Mesenchymal stem cell (in vitro differentiated cells and primary cell): ENCODE results near the gene SPDYE2B.
A peak's percentile ranks its signal among the peaks of the same experiment; 100 is the strongest.
"Not testable (repeated sequence)": the region's sequence is repeated elsewhere in the genome, so short reads cannot be mapped to it uniquely, and the experiment has no call there.

Source experiments
- DNase-seq: peaks from one replicate; pipeline ENCODE4 v3.0.0-alpha.2; 2013
- H2AFZ ChIP-seq: one replicate; pipeline ENCODE4 v1.6.1; 2013; ENCODE audit warnings: low read depth, mild to moderate bottlenecking, control low read depth, inconsistent platforms, low read length, moderate library complexity
- H2AK5ac ChIP-seq: 2 replicates; pipeline ENCODE4 v1.6.1; 2013; ENCODE audit warnings: low read length, moderate library complexity, mild to moderate bottlenecking, inconsistent platforms; ENCODE audit not compliant: severe bottlenecking
- H2BK120ac ChIP-seq: one replicate; pipeline ENCODE4 v1.6.1; 2013; ENCODE audit warnings: low read depth, mild to moderate bottlenecking, inconsistent platforms, low read length, moderate library complexity
- H2BK12ac ChIP-seq, 2 experiments: one replicate each; pipeline ENCODE4 v1.6.1; 2013; ENCODE audit warnings: inconsistent platforms in 2 of 2, low read length in 2 of 2, mild to moderate bottlenecking in 2 of 2, moderate library complexity in 2 of 2, control low read depth in 1 of 2
- H2BK15ac ChIP-seq: one replicate; pipeline ENCODE4 v1.6.1; 2013; ENCODE audit warnings: mild to moderate bottlenecking, low read depth, inconsistent platforms; ENCODE audit not compliant: poor library complexity, severe bottlenecking
- H2BK5ac ChIP-seq: 2 replicates; pipeline ENCODE4 v1.6.1; 2013; ENCODE audit warnings: low read depth, mild to moderate bottlenecking, low read length, control low read depth, inconsistent platforms; ENCODE audit not compliant: poor library complexity, severe bottlenecking
- H3K14ac ChIP-seq, 2 experiments: one replicate each; pipeline ENCODE4 v1.6.1; 2013; ENCODE audit warnings: inconsistent platforms in 2 of 2, low read length in 2 of 2, control low read depth in 1 of 2, mild to moderate bottlenecking in 1 of 2, moderate library complexity in 1 of 2
- H3K18ac ChIP-seq, 2 experiments: one replicate each; pipeline ENCODE4 v1.6.1; 2013; ENCODE audit warnings: inconsistent platforms in 2 of 2, low read length in 2 of 2, control low read depth in 1 of 2, low read depth in 1 of 2, mild to moderate bottlenecking in 1 of 2
- H3K23ac ChIP-seq, 2 experiments: one replicate each; pipeline ENCODE4 v1.6.1; 2013; ENCODE audit warnings: inconsistent platforms in 2 of 2, low read length in 2 of 2, mild to moderate bottlenecking in 2 of 2, moderate library complexity in 2 of 2, control low read depth in 1 of 2
- H3K27ac ChIP-seq: 2 replicates; pipeline ENCODE4 v1.5.1; 2013; ENCODE audit warnings: mild to moderate bottlenecking, moderate library complexity, low read length, control low read depth, inconsistent platforms; ENCODE audit not compliant: poor library complexity, severe bottlenecking
- H3K27me3 ChIP-seq, 2 experiments: 2 replicates each; pipeline versions ENCODE4 v1.6.1 to v1.7.0; 2013; ENCODE audit warnings: low read length in 2 of 2, mild to moderate bottlenecking in 2 of 2, moderate library complexity in 2 of 2, control low read depth in 1 of 2, inconsistent platforms in 1 of 2; ENCODE audit not compliant: control insufficient read depth in 1 of 2, insufficient read depth in 1 of 2
- H3K36me3 ChIP-seq, 2 experiments: 2 replicates each; pipeline versions ENCODE4 v1.6.1 to v1.7.0; 2013; ENCODE audit warnings: low read length in 2 of 2, control low read depth in 1 of 2, inconsistent platforms in 1 of 2, low read depth in 1 of 2, mild to moderate bottlenecking in 1 of 2; ENCODE audit not compliant: insufficient read depth in 2 of 2, control insufficient read depth in 1 of 2
- H3K4ac ChIP-seq, 2 experiments: one replicate each; pipeline ENCODE4 v1.6.1; 2013; ENCODE audit warnings: inconsistent platforms in 2 of 2, low read length in 2 of 2, mild to moderate bottlenecking in 2 of 2, moderate library complexity in 2 of 2, control low read depth in 1 of 2, low read depth in 1 of 2
- H3K4me1 ChIP-seq: 2 replicates; pipeline ENCODE4 v1.6.1; 2013; ENCODE audit warnings: low read depth, low read length, control low read depth; ENCODE audit not compliant: control insufficient read depth, insufficient read depth
- H3K4me2 ChIP-seq: 2 replicates; pipeline ENCODE4 v1.6.1; 2013; ENCODE audit warnings: low read length, mild to moderate bottlenecking, inconsistent platforms; ENCODE audit not compliant: poor library complexity, severe bottlenecking
- H3K4me3 ChIP-seq, 2 experiments: 2 replicates each; pipeline versions ENCODE4 v1.5.1 to v1.7.0; 2013; ENCODE audit warnings: low read length in 2 of 2, mild to moderate bottlenecking in 2 of 2, control low read depth in 1 of 2, low read depth in 1 of 2; ENCODE audit not compliant: insufficient read depth in 1 of 2
- H3K79me1 ChIP-seq: replicated peaks from 2 replicates; pipeline ENCODE4 v1.6.1; 2013; ENCODE audit warnings: mild to moderate bottlenecking, control low read depth, low read length, inconsistent platforms; ENCODE audit not compliant: poor library complexity, severe bottlenecking
- H3K9ac ChIP-seq: 2 replicates; pipeline ENCODE4 v1.7.0; 2013; ENCODE audit warnings: mild to moderate bottlenecking, low read length, moderate library complexity
- H3K9me3 ChIP-seq: 2 replicates; pipeline ENCODE4 v1.7.0; 2013; ENCODE audit warnings: mild to moderate bottlenecking, low read length; ENCODE audit not compliant: control insufficient read depth
- H4K8ac ChIP-seq: one replicate; pipeline ENCODE4 v1.6.1; 2013; ENCODE audit warnings: inconsistent platforms, mild to moderate bottlenecking, low read length, moderate library complexity
- H4K91ac ChIP-seq: one replicate; pipeline ENCODE4 v1.6.1; 2013; ENCODE audit warnings: mild to moderate bottlenecking, low read length, inconsistent platforms
- WGBS: methylation state at CpG from one replicate; pipeline ENCODE4 v1.1.7; 2013; ENCODE audit warnings: mixed read lengths; 5-methylcytosine and 5-hydroxymethylcytosine counted together

SPDYE2B gene

DNA sequence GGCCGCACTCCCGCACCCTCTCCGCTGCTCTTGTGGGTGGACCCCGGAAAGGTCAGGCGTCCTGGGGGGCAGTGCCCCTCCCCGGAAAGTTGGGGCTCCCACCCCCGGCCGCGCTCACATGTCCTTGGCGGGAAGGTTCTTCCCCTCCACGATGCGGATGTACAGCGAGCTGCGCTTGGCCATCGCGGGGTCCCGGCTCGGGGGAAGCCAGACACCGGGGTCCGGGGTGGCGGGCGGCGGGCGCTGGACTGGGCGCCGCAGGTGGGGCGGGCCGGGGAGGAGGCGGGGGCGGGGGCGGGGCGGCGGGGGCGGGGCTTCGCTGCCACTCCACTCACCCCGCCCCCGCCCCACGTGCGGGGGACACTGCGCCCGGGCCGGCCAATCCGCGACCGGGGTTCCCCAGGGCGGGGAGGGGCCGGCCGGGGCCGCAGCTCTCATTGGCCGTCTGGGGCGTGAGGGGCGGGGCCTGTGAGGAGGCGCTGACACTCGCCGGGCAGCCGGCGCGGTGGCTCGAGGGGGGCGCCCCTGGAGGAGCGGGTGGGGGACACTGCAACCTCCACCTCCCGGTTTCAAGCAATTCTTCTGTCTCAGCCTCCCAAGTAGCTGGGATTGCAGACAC, 33.5 kb upstream of the SPDYE2B start, which contains the start of gene RASA4:
Gene RASA4, minus strand, starts transcription at position 250 of the 619 bp plus-strand sequence. Its CDS starts 67 bp downstream, at position 183.
- H3K9ac ChIP-seq, H3K27me3 ChIP-seq, H3K9me3 ChIP-seq, H2BK120ac ChIP-seq, H2BK5ac ChIP-seq, H3K36me3 ChIP-seq, H3K79me1 ChIP-seq, H2BK15ac ChIP-seq, H2BK12ac ChIP-seq, H3K4ac ChIP-seq, H3K14ac ChIP-seq, H2AFZ ChIP-seq, H3K27ac ChIP-seq, H2AK5ac ChIP-seq, H3K23ac ChIP-seq, H4K8ac ChIP-seq, H3K4me1 ChIP-seq, H4K91ac ChIP-seq: not testable (repeated sequence)
- DNase-seq = peak; percentile 1
- peak within 1 kb of the TSS in 1 of 2 experiments; percentile 73 for H3K18ac ChIP-seq
- H3K4me2 ChIP-seq = peak within 1 kb of the TSS; percentile 36
- WGBS = no CpG with 5 or more reads among the region's 62 CpGs
- peak within 1 kb of the TSS in 1 of 2 experiments; percentile 48 for H3K4me3 ChIP-seq

DNA sequence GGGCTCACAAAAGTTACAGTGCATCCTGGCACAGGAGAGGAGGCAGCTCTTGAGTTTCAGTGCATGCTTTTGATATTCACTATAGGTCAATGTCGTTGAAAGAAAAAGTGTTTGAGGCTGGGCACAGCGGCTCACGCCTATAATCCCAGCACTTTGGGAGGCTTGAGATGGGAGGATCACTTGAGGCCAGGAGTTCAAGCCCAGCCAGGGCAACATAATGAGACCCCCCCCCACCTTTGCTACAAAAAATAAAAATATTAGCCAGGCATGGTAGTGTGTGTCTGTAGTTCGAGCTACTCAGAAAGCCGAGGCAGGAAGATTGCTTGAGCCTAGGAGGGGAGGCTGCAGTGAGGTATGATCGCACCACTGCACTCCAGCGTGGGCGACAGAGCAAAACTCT, 32.0 kb upstream of the SPDYE2B start:
- H3K23ac ChIP-seq, H3K4ac ChIP-seq, H2BK120ac ChIP-seq, H4K91ac ChIP-seq, H3K14ac ChIP-seq, H3K36me3 ChIP-seq, H3K4me2 ChIP-seq, H3K9ac ChIP-seq, H3K79me1 ChIP-seq, H3K27ac ChIP-seq, H3K27me3 ChIP-seq, DNase-seq, H2BK12ac ChIP-seq, H4K8ac ChIP-seq, H2AFZ ChIP-seq, H2BK15ac ChIP-seq, H3K4me1 ChIP-seq, H2BK5ac ChIP-seq, H3K18ac ChIP-seq, H2AK5ac ChIP-seq, H3K9me3 ChIP-seq, H3K4me3 ChIP-seq: not testable (repeated sequence)
- no CpG with 5 or more reads among the region's 8 CpGs for WGBS

DNA sequence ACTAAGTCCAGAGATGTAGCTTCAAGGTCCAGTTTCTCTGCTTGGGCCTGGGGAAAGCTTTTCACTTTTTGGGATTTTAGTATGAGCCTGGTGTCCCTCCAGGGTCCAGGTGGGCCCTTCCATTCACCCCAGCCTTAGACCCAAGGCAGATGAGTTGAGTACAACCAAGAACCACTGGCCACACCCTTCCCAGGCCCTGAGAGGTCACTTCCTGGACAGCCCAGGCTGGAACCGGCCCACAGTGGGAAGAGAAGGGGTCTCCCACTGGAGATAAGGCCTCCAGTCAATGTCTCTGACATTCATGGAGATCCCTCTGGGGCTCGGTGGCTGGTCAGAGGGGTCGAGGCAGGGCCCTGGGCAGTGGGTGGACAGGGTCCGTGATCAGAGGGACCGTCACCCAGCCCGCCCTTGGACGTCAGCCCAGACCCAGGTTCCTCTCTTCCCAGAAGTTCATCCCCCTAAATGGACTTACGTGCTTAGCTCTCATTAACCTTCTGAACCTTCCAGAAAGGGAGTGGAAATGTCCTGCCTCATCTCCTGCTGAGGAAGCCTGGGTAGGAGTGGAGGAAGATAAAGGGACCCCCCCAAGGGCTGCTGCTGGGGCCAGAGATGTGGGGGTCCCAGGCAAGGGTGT, 22.7 kb upstream of the SPDYE2B start:
- not testable (repeated sequence) for H2BK12ac ChIP-seq, H4K91ac ChIP-seq, H2BK15ac ChIP-seq, H3K23ac ChIP-seq, H3K79me1 ChIP-seq, H3K18ac ChIP-seq, DNase-seq, H3K4me3 ChIP-seq, H2BK120ac ChIP-seq, H2AFZ ChIP-seq, H3K9me3 ChIP-seq, H4K8ac ChIP-seq, H2BK5ac ChIP-seq, H3K27me3 ChIP-seq, H3K4me2 ChIP-seq, H3K4me1 ChIP-seq, H3K9ac ChIP-seq, H3K36me3 ChIP-seq, H3K14ac ChIP-seq, H3K27ac ChIP-seq, H3K4ac ChIP-seq, H2AK5ac ChIP-seq
- no CpG with 5 or more reads among the region's 8 CpGs for WGBS

DNA sequence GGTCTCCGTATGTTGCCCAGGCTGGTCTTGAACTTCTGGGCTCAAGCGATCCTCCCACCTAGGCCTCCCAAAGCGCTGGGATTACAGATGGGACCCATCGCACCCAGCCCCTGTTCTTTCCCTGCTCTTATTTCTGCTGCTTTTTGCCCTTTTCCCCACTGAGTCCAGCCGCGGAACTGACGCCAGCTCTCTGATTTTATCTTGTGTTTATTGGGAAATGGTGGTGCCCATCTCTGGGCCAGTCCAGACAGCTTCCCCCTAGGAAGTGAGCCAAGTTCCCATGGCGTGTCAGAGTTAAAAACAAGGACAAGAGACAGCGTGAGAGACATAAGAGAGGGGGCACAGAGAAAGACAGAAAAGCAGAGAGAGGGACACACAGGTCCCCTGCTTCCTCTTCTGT, 19.5 kb upstream of the SPDYE2B start:
- not testable (repeated sequence) for H3K9me3 ChIP-seq, H3K14ac ChIP-seq, H3K27me3 ChIP-seq, H4K8ac ChIP-seq, H2BK120ac ChIP-seq, DNase-seq, H2AFZ ChIP-seq, H3K36me3 ChIP-seq, H2BK15ac ChIP-seq, H2AK5ac ChIP-seq, H3K27ac ChIP-seq, H2BK5ac ChIP-seq, H3K23ac ChIP-seq, H3K79me1 ChIP-seq, H3K18ac ChIP-seq, H4K91ac ChIP-seq, H3K4me1 ChIP-seq, H2BK12ac ChIP-seq, H3K4ac ChIP-seq, H3K4me2 ChIP-seq, H3K9ac ChIP-seq, H3K4me3 ChIP-seq
- WGBS = no CpG with 5 or more reads among the region's 9 CpGs
